CD8-positive, alpha-beta memory T cell (primary cell): ENCODE measurements around the gene ANO1. TPM values are rescaled to one million over a fixed set of nuclear protein-coding genes. Genes with fewer than 3 reads are reported as not detected.
A peak's percentile ranks its signal among the peaks of the same experiment; 100 is the strongest.

Source experiments
- CTCF ChIA-PET: fragments of 350-600 bp; sonication (Branson Sonifier 250); formaldehyde crosslinking; loops from one replicate; lab custom pipeline; 2021; ENCODE audit warnings: antibody characterized with exemption; lab: Charles Lee
- POLR2A ChIA-PET: fragments of 350-600 bp; sonication (Branson Sonifier 250); formaldehyde crosslinking; loops from one replicate; lab custom pipeline; 2021; ENCODE audit warnings: antibody characterized with exemption; lab: Charles Lee
- DNase-seq, 5 donors: peaks; one replicate each; pipeline versions ENCODE4 v3.0.0 to v3.0.0-alpha.2; 2020 to 2022; ENCODE audit warnings: mixed read lengths in 1 of 5
- H3K27ac ChIP-seq: one replicate; pipeline ENCODE4 v1.7.0; 2013; ENCODE audit warnings: low read depth, mild to moderate bottlenecking, low read length, moderate library complexity
- H3K27me3 ChIP-seq: 2 replicates; pipeline ENCODE4 v1.7.0; 2013; ENCODE audit warnings: low read length, mild to moderate bottlenecking; ENCODE audit not compliant: insufficient read depth, poor library complexity, severe bottlenecking
- H3K36me3 ChIP-seq: 2 replicates; pipeline ENCODE4 v1.7.0; 2013; ENCODE audit warnings: mild to moderate bottlenecking, low read length, moderate library complexity; ENCODE audit not compliant: insufficient read depth
- H3K4me1 ChIP-seq: 2 replicates; pipeline ENCODE4 v1.7.0; 2013; ENCODE audit warnings: mild to moderate bottlenecking, low read length, moderate library complexity; ENCODE audit not compliant: insufficient read depth
- H3K4me3 ChIP-seq: 2 replicates; pipeline ENCODE4 v1.7.0; 2013; ENCODE audit warnings: mild to moderate bottlenecking, low read length
- H3K9me3 ChIP-seq: 2 replicates; pipeline ENCODE4 v1.7.0; 2013; ENCODE audit warnings: mild to moderate bottlenecking, low read length
- H3K27ac Mint-ChIP-seq, 8 donors: one replicate each; pipeline ENCODE4 v1.8.0; 2020 to 2021; ENCODE audit warnings: mixed read lengths in 8 of 8, mild to moderate bottlenecking in 6 of 8, inconsistent platforms in 3 of 8, moderate library complexity in 3 of 8
- H3K27me3 Mint-ChIP-seq, 2 donors: one replicate each; pipeline ENCODE4 v1.8.0; 2020 to 2021; ENCODE audit warnings: mixed read lengths in 2 of 2, mild to moderate bottlenecking in 1 of 2, moderate library complexity in 1 of 2
- H3K36me3 Mint-ChIP-seq, 3 donors: one replicate each; pipeline ENCODE4 v1.8.0; 2020 to 2021; ENCODE audit warnings: mixed read lengths in 3 of 3, inconsistent platforms in 1 of 3, mild to moderate bottlenecking in 1 of 3
- H3K4me1 Mint-ChIP-seq, 3 donors: one replicate each; pipeline ENCODE4 v1.8.0; 2020 to 2021; ENCODE audit warnings: mixed read lengths in 3 of 3, inconsistent platforms in 1 of 3, mild to moderate bottlenecking in 1 of 3
- H3K4me3 Mint-ChIP-seq, 7 donors: one replicate each; pipeline ENCODE4 v1.8.0; 2020 to 2021; ENCODE audit warnings: mixed read lengths in 7 of 7, mild to moderate bottlenecking in 6 of 7, moderate library complexity in 4 of 7, inconsistent platforms in 2 of 7
- H3K9me3 Mint-ChIP-seq, 5 donors: one replicate each; pipeline ENCODE4 v1.8.0; 2020 to 2022; ENCODE audit warnings: mixed read lengths in 5 of 5, mild to moderate bottlenecking in 3 of 5, moderate library complexity in 2 of 5, inconsistent platforms in 1 of 5
- polyA plus RNA-seq: library from polyadenylated mRNA; unstranded; fragments of 300-500 nt; fragmentation: Illumina TruSeq; gene quantifications from one replicate; pipeline ENCODE4 v1.2.3, GENCODE V29; 2021
- total RNA-seq, 2 experiments: library from RNA; stranded (reverse); gene quantifications; one replicate each; pipeline ENCODE4 v1.2.3, GENCODE V29; 2021

The ANO1 gene
- total and polyA plus RNA-seq, 3 experiments from 2014 or later: not detected

GRCh38 chr11:70169632-70170031 is 91.5 kb downstream of the ANO1 start:
- Histone ChIP-seq H3K4me1 (no peaks in the 10 kb centered on the region), H3K9me3 (no peaks in the 10 kb centered on the region), H3K27ac (no peak overlapping the region), H3K36me3 (no peaks in the 10 kb centered on the region), H3K27me3 (no peaks in the 10 kb centered on the region), H3K4me3 (no peak overlapping the region)
- Mint-ChIP-seq H3K27ac (no peak overlapping the region), H3K36me3 (no peaks in the 10 kb centered on the region), H3K4me3 (no peak overlapping the region), H3K9me3 (no peaks in the 10 kb centered on the region), H3K27me3 (peaks cover 2 to 21% of the 10 kb centered on the region in 2 donors), H3K4me1 (no peaks in the 10 kb centered on the region)
- no peak for DNase-seq
- ChIA-PET POLR2A (no interaction called here), CTCF (no interaction called here)

- Histone ChIP-seq H3K9me3 (no peaks in the 10 kb centered on the region), H3K4me1 (no peaks in the 10 kb centered on the region), H3K36me3 (no peaks in the 10 kb centered on the region), H3K4me3 (no peak overlapping the region), H3K27ac (no peak overlapping the region), H3K27me3 (no peaks in the 10 kb centered on the region)
- H3K9me3 Mint-ChIP-seq: no peaks in the 10 kb centered on the region
- no peak overlapping the region for H3K4me3 Mint-ChIP-seq
- POLR2A ChIA-PET: no interaction called here
- H3K27me3 Mint-ChIP-seq: peaks cover 2 to 21% of the 10 kb centered on the region in 2 donors
- H3K4me1 Mint-ChIP-seq: no peaks in the 10 kb centered on the region
- H3K36me3 Mint-ChIP-seq: no peaks in the 10 kb centered on the region
- no peak overlapping the region for H3K27ac Mint-ChIP-seq
- DNase-seq: no peak
- CTCF ChIA-PET: no interaction called here
These were observed 92.6 kb downstream of the ANO1 start for GRCh38 chr11:70170596-70171210.

GRCh38 chr11:70173018-70173417 is 94.9 kb downstream of the ANO1 start:
- no peak overlapping the region for H3K27ac Mint-ChIP-seq
- DNase-seq: no peak
- H3K27me3 Mint-ChIP-seq: peaks cover 2 to 13% of the 10 kb centered on the region in 2 donors
- CTCF ChIA-PET: no interaction called here
- H3K9me3 ChIP-seq: no peaks in the 10 kb centered on the region
- H3K4me1 Mint-ChIP-seq: no peaks in the 10 kb centered on the region
- no peaks in the 10 kb centered on the region for H3K4me1 ChIP-seq
- no peaks in the 10 kb centered on the region for H3K27me3 ChIP-seq
- no peaks in the 10 kb centered on the region for H3K9me3 Mint-ChIP-seq
- H3K4me3 ChIP-seq: no peak overlapping the region
- H3K36me3 Mint-ChIP-seq: no peaks in the 10 kb centered on the region
- H3K27ac ChIP-seq: no peak overlapping the region
- no peaks in the 10 kb centered on the region for H3K36me3 ChIP-seq
- POLR2A ChIA-PET: no interaction called here
- H3K4me3 Mint-ChIP-seq: no peak overlapping the region

GRCh38 chr11:70174547-70175235 is 96.6 kb downstream of the ANO1 start:
- Histone ChIP-seq H3K36me3 (no peaks in the 10 kb centered on the region), H3K4me1 (no peaks in the 10 kb centered on the region), H3K4me3 (no peak overlapping the region), H3K27me3 (no peaks in the 10 kb centered on the region), H3K27ac (no peak overlapping the region), H3K9me3 (no peaks in the 10 kb centered on the region)
- ChIA-PET POLR2A (interaction anchor here (0.6 kb wide), 1 partner anchor 1588 kb away, joined by 3 read pairs; no protein-coding TSS in a partner anchor), CTCF (no interaction called here)
- Mint-ChIP-seq H3K4me3 (no peak overlapping the region), H3K27me3 (peaks cover 0 to under 1% of the 10 kb centered on the region in 2 donors), H3K36me3 (no peaks in the 10 kb centered on the region), H3K27ac (peak overlapping the region in 1 of 8 donors; percentile 33), H3K4me1 (no peaks in the 10 kb centered on the region), H3K9me3 (no peaks in the 10 kb centered on the region)
- no peak for DNase-seq

- Histone ChIP-seq H3K27me3 (no peaks in the 10 kb centered on the region), H3K4me3 (no peak overlapping the region), H3K27ac (no peak overlapping the region), H3K4me1 (no peaks in the 10 kb centered on the region), H3K36me3 (no peaks in the 10 kb centered on the region), H3K9me3 (no peaks in the 10 kb centered on the region)
- ChIA-PET CTCF (no interaction called here), POLR2A (no interaction called here)
- Mint-ChIP-seq H3K27me3 (no peaks in the 10 kb centered on the region), H3K9me3 (no peaks in the 10 kb centered on the region), H3K36me3 (no peaks in the 10 kb centered on the region), H3K27ac (peak overlapping the region in 1 of 8 donors; percentile 33), H3K4me3 (no peak overlapping the region), H3K4me1 (no peaks in the 10 kb centered on the region)
- DNase-seq: no peak
These were observed 97.2 kb downstream of the ANO1 start for GRCh38 chr11:70175236-70175698.

- CTCF ChIA-PET: no interaction called here
These were observed 99.0 kb downstream of the ANO1 start for GRCh38 chr11:70176940-70177689.

GRCh38 chr11:70180906-70181305 is 102.8 kb downstream of the ANO1 start:
- no peak overlapping the region for H3K27ac ChIP-seq
- no peaks in the 10 kb centered on the region for H3K9me3 ChIP-seq
- no peak overlapping the region for H3K4me3 Mint-ChIP-seq
- ChIA-PET CTCF (no interaction called here), POLR2A (no interaction called here)
- DNase-seq: no peak
- peaks cover 0 to 16% of the 10 kb centered on the region in 2 donors for H3K27me3 Mint-ChIP-seq
- H3K4me1 Mint-ChIP-seq: no peaks in the 10 kb centered on the region
- H3K9me3 Mint-ChIP-seq: no peaks in the 10 kb centered on the region
- H3K4me1 ChIP-seq: no peaks in the 10 kb centered on the region
- no peak overlapping the region for H3K27ac Mint-ChIP-seq
- no peaks in the 10 kb centered on the region for H3K27me3 ChIP-seq
- no peaks in the 10 kb centered on the region for H3K36me3 Mint-ChIP-seq
- no peak overlapping the region for H3K4me3 ChIP-seq
- no peaks in the 10 kb centered on the region for H3K36me3 ChIP-seq

More at GRCh38 chr11:70176940-70177689, 99.0 kb downstream of the ANO1 start:
- no peaks in the 10 kb centered on the region for H3K36me3 Mint-ChIP-seq
- H3K27ac Mint-ChIP-seq: no peak overlapping the region
- no peak overlapping the region for H3K4me3 Mint-ChIP-seq
- no peaks in the 10 kb centered on the region for H3K4me1 Mint-ChIP-seq
- POLR2A ChIA-PET: interaction anchor here (0.6 kb wide), 1 partner anchor 95 kb away, joined by 4 read pairs; no protein-coding TSS in a partner anchor
- no peak overlapping the region for H3K4me3 ChIP-seq
- no peaks in the 10 kb centered on the region for H3K27me3 ChIP-seq
- no peaks in the 10 kb centered on the region for H3K4me1 ChIP-seq
- H3K36me3 ChIP-seq: no peaks in the 10 kb centered on the region
- no peak overlapping the region for H3K27ac ChIP-seq
- no peaks in the 10 kb centered on the region for H3K27me3 Mint-ChIP-seq
- no peaks in the 10 kb centered on the region for H3K9me3 Mint-ChIP-seq
- DNase-seq: peak; percentile 33 to 62 (median 38)
- H3K9me3 ChIP-seq: no peaks in the 10 kb centered on the region

- H3K4me1 Mint-ChIP-seq: no peaks in the 10 kb centered on the region
- POLR2A ChIA-PET: no interaction called here
- CTCF ChIA-PET: no interaction called here
These were observed 104.1 kb downstream of the ANO1 start for GRCh38 chr11:70182266-70182665.

More at GRCh38 chr11:70182266-70182665, 104.1 kb downstream of the ANO1 start:
- no peak for DNase-seq
- H3K27ac Mint-ChIP-seq: no peak overlapping the region
- Histone ChIP-seq H3K27me3 (no peaks in the 10 kb centered on the region), H3K9me3 (no peaks in the 10 kb centered on the region), H3K4me1 (no peaks in the 10 kb centered on the region), H3K36me3 (no peaks in the 10 kb centered on the region), H3K4me3 (no peak overlapping the region), H3K27ac (no peak overlapping the region)
- no peaks in the 10 kb centered on the region for H3K36me3 Mint-ChIP-seq
- no peaks in the 10 kb centered on the region for H3K9me3 Mint-ChIP-seq
- H3K27me3 Mint-ChIP-seq: peaks cover 0 to 20% of the 10 kb centered on the region in 2 donors
- H3K4me3 Mint-ChIP-seq: no peak overlapping the region
